ENCODE data around the gene SLMAP.

Gene SLMAP

DNA sequence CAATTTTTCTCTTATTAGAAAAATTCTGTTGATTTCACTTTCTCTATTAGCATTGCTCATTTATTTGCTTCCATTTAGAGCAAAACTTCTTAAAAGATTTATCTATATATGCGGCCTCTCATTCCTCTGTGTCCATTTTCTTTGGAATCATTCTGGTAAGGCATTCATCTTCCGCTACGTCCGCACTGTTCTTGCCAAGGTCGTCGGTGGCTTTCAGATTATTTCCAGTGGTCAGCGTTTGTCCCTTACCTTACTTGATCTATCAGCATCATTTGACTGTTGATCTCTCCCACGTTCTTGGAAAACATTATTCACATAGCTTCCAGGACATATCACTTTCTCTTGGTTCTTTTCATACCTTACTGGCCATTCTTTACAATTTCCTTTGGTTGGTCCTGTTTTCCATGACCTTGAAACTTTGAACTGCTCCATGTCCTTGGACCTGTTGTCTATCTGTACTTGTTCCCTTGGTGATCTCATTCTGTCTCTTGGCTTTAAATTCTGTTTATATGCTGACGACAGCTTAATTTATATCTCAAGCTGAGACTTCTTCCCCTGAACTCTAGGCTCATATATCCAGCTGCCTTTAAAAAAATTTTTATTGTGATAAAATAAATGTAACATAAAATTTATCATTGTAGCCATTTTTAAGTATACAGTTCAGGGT is 54.5 kb downstream of the SLMAP start:
- peaks cover 27 to 44% of the 10 kb centered on the region in 2 donors for H3K4me1 Mint-ChIP-seq (ENCODE audit: low read depth in 2 of 2)
- peaks cover 6% of the 10 kb centered on the region for H3K36me3 Mint-ChIP-seq (ENCODE audit: insufficient read depth)
- H3K4me3 Mint-ChIP-seq: no peak overlapping the region
- DNase-seq (no peak), ATAC-seq (replicated peaks) (no peak)
- no peaks in the 10 kb centered on the region for H3K27me3 Mint-ChIP-seq
- H3K27ac Mint-ChIP-seq: no peak overlapping the region
- H3K9me3 Mint-ChIP-seq: no peaks in the 10 kb centered on the region

DNA sequence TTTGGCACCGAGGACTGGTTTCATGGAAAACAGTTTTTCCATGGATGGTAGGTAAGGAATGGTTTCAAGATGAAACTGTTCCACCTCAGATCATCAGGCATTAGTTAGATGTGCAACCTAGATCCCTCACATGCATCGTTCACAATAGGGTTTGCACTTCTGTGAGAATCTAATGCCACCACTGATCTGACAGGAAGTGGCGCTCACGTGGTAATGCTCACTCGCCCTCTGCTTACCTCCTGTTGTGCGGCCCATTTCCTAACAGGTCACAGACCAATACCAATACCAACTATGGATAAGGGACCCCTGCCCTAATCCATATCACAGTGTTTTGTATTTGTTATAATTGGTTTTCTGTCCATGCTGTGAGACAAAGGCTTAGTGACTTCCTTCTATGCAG is 58.9 kb downstream of the SLMAP start:
- Mint-ChIP-seq H3K36me3 (ENCODE audit: insufficient read depth) (peaks cover 6% of the 10 kb centered on the region), H3K27me3 (no peaks in the 10 kb centered on the region), H3K27ac (peak overlapping the region in 1 of 2 donors; percentile 52), H3K4me1 (ENCODE audit: low read depth in 2 of 2) (peaks cover 19 to 28% of the 10 kb centered on the region in 2 donors), H3K4me3 (peak overlapping the region; percentile 28 to 39), H3K9me3 (no peaks in the 10 kb centered on the region)
- ATAC-seq (replicated peaks): peak; percentile 96
- peak; percentile 26 to 37 (median 27) for DNase-seq

DNA sequence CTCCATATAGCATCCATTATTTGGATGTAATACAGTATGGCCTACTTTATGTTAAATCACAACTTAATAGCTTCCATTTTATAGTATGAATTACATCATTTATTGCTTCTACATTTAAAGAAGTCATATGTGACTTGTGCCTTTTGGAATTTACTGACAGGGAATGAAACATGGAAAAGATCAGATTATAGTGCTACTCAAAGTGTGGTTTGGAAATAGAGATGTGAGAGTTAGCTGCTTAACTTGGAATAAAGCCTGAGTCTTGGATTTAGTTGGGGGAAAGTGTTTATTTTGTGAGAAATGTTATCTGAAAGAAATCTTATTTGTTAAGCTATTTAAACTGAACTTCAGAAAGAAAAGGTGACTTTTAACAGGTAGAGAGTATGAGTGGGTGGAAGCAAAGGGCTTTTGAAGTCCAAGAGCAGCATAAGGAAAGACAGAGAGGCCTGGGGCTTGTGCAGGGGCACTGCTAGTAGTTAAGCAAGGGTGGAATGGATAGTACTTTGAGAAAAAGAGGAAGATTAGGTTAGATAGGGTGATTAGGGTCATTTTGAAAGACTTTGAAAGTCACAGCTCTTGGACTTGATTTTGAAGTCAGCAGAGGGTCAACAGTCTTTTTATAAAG is 60.5 kb downstream of the SLMAP start:
- H3K27ac Mint-ChIP-seq: peak overlapping the region in 1 of 2 donors; percentile 32
- peaks cover 21 to 25% of the 10 kb centered on the region in 2 donors for H3K4me1 Mint-ChIP-seq (ENCODE audit: low read depth in 2 of 2)
- ATAC-seq (replicated peaks): no peak
- no peak for DNase-seq
- no peak overlapping the region for H3K4me3 Mint-ChIP-seq
- H3K9me3 Mint-ChIP-seq: no peaks in the 10 kb centered on the region
- no peaks in the 10 kb centered on the region for H3K27me3 Mint-ChIP-seq
- H3K36me3 Mint-ChIP-seq (ENCODE audit: insufficient read depth): peaks cover 6% of the 10 kb centered on the region

DNA sequence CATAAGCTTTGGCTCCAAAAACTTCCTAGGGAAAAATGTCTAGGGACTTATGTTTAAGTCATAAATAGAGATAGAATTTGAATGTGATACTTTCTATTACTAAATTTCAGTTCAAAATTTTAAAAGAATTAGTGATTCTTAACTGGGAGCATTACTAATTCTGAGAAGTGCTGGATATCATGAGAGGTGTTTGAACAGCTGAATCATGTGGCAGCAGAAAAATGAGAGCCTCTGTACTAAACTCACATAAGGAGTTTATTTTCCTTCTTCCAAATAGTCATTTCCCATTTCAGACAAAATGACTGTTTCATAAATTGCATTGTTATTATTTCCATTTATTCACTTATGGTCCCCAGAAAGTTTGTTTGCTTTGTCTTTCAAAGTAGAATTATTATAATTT is 62.7 kb downstream of the SLMAP start:
- H3K4me1 Mint-ChIP-seq (ENCODE audit: low read depth in 2 of 2): peaks cover 24 to 25% of the 10 kb centered on the region in 2 donors
- no peak overlapping the region for H3K4me3 Mint-ChIP-seq
- H3K36me3 Mint-ChIP-seq (ENCODE audit: insufficient read depth): no peaks in the 10 kb centered on the region
- ATAC-seq (replicated peaks): no peak
- H3K9me3 Mint-ChIP-seq: no peaks in the 10 kb centered on the region
- H3K27ac Mint-ChIP-seq: no peak overlapping the region
- H3K27me3 Mint-ChIP-seq: no peaks in the 10 kb centered on the region
- DNase-seq: no peak

DNA sequence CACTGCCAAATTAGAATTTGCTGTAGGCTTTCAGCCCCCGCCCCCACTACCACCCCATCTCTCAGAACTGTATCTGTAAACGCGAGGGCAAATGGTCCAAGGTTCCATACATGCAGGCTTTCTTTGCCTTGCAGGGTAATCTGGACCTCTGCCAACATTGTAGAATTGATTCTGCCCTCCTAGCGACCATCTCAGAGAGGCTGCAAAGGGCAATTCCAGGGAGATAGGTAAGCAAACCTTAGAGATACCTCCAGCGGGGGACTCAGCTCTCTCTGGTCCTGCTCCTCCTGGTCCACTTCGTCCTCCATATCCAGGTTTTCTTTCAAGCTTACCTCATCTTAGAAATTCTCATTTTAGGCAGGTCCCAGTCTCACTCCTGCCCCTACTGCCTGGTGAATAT is 64.4 kb downstream of the SLMAP start:
- H3K27ac Mint-ChIP-seq: no peak overlapping the region
- H3K9me3 Mint-ChIP-seq: no peaks in the 10 kb centered on the region
- peaks cover 18 to 26% of the 10 kb centered on the region in 2 donors for H3K4me1 Mint-ChIP-seq (ENCODE audit: low read depth in 2 of 2)
- H3K4me3 Mint-ChIP-seq: no peak overlapping the region
- H3K36me3 Mint-ChIP-seq (ENCODE audit: insufficient read depth): peaks cover 2% of the 10 kb centered on the region
- no peak for DNase-seq
- H3K27me3 Mint-ChIP-seq: no peaks in the 10 kb centered on the region
- no peak for ATAC-seq (replicated peaks)

DNA sequence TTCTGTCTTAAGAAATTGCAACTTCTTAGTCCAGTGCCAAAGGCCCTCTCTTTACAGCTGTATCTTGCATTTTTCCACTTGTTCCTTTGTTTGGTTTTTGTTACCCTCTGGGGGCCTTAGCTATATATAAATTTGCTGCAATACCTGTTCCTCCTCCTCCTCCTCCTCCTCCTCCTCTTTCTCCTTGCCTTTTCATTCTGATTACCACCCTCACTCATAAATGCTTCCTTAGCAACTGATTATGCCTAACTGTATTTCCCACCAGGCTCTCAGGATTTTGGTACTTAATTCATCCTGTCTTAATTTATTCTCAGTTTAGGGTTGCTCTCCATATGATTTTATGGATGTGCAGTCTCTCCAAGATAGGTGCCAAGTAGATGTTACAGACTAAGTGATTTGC is 65.7 kb downstream of the SLMAP start:
- Mint-ChIP-seq H3K4me3 (no peak overlapping the region), H3K27ac (no peak overlapping the region), H3K4me1 (ENCODE audit: low read depth in 2 of 2) (peaks cover 22 to 30% of the 10 kb centered on the region in 2 donors), H3K27me3 (no peaks in the 10 kb centered on the region), H3K9me3 (no peaks in the 10 kb centered on the region), H3K36me3 (ENCODE audit: insufficient read depth) (peaks cover 2% of the 10 kb centered on the region)
- no peak for DNase-seq
- ATAC-seq (replicated peaks): no peak

DNA sequence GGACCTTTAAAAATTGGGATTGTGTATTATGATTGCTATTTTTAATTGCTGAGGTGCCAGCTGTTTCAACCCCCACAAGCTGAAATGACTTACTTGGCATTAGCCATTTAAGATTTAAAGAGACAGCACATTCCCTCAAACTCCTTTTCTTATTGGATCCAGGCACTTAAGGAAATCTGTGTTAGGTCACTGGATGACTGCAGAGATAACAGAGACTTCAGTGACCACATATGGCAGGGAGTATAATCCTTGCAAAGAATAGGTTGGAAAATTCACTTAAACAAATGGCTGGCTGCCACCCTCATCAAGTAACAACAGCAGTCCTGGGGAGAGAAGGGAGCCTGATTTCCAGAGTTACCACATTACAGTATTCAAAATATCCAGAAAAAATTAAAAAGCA is 66.6 kb downstream of the SLMAP start:
- ATAC-seq (replicated peaks) (no peak), DNase-seq (no peak)
- Mint-ChIP-seq H3K27me3 (no peaks in the 10 kb centered on the region), H3K27ac (no peak overlapping the region), H3K4me1 (ENCODE audit: low read depth in 2 of 2) (peaks cover 22 to 27% of the 10 kb centered on the region in 2 donors), H3K4me3 (no peak overlapping the region), H3K36me3 (ENCODE audit: insufficient read depth) (peaks cover 2% of the 10 kb centered on the region), H3K9me3 (no peaks in the 10 kb centered on the region)

DNA sequence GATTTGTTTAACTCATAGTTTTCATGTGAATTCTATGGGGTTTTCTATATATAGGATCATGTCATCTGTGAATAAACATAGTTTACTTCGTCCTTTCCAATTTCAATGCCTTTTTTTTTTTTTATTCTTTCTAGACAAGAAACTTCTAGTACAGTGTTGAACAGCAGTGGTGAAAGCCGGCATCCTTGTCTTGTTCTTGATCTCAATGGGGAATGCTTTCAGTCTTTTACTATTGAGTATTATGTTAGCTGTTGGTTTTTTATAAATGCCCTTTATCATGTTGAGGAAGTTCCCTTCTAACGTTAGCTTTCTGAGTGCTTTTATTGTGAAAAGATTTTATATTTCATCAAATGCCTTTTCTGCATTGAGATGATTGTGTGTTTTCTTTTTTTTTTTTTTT is 69.0 kb downstream of the SLMAP start:
- peaks cover 2% of the 10 kb centered on the region for H3K36me3 Mint-ChIP-seq (ENCODE audit: insufficient read depth)
- ATAC-seq (replicated peaks) (no peak), DNase-seq (no peak)
- H3K27me3 Mint-ChIP-seq: no peaks in the 10 kb centered on the region
- no peaks in the 10 kb centered on the region for H3K9me3 Mint-ChIP-seq
- peaks cover 13 to 16% of the 10 kb centered on the region in 2 donors for H3K4me1 Mint-ChIP-seq (ENCODE audit: low read depth in 2 of 2)
- H3K4me3 Mint-ChIP-seq: no peak overlapping the region
- H3K27ac Mint-ChIP-seq: no peak overlapping the region

DNA sequence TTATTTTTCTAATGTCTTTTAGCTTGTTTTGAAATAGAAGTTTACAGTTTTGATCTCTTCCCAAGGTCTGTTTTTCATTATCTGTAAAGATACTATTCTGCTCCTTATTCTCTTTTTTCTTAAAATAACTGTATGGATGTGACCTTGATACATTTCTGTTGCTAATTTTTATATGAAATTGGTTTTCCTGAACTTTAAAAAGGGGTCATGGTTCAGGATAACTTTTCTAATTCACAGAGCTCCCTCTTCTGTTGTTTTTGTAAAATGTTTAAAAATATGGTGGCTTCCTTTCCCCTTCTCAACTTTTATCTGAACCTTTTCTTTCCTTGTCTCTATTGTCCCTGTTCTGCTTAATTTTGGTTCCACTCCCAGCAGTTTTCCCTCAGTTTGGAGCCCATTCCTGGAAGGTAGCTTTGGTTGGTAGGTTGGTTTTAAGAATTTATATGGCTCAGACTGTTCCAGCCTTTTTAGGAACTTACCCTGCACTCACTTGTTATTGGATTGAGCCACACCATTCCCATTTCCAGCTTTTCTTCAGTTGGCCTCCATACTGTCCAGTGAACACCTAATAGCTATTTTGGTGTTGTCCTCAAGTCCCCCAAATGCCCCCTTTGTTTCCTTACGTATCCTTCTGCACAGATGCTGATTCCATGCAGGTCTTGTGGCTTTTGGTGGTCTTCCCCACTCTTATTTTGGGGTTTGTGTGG is 70.3 kb downstream of the SLMAP start:
- DNase-seq: no peak
- no peak for ATAC-seq (replicated peaks)
- Mint-ChIP-seq H3K27me3 (no peaks in the 10 kb centered on the region), H3K4me1 (ENCODE audit: low read depth in 2 of 2) (peaks cover 13 to 14% of the 10 kb centered on the region in 2 donors), H3K36me3 (ENCODE audit: insufficient read depth) (peaks cover 7% of the 10 kb centered on the region), H3K27ac (peak overlapping the region in 1 of 2 donors; percentile 41), H3K4me3 (no peak overlapping the region), H3K9me3 (no peaks in the 10 kb centered on the region)

DNA sequence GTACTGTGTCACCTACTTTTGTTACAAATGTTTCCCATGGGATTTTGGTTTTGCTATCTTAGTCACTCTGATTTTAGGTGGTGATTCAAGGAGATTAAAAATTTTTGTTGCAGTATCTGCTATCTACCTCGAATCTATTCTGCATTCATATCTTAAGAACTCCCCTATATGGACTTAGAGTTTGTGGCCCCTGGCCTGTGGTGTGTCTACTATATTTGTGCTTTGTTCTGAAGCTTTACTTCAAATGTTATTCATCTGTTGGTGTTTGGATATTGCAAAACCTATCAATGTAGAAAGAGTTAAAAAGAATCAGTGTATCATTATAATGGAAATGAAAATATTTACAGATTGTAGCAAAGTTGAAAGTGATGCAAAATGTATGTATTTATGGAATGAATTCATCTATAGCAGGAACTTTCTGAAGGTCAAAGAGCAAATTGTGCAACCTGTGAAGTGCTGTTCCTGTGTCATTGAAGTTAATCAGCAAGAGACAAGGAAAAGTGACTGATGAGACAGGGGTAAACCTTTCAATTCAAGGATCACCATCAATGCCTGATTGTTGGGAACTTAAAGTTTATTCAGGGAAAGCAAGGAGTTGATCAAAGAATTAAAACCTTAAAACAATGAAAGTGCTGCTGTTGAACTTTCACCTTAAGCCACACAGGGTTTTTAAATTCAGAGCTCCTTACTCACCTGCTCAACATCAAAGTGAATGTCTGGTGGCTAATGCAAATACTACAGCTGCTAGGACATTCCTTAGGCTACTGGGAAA is 71.0 kb downstream of the SLMAP start:
- Mint-ChIP-seq H3K27ac (peak overlapping the region in 1 of 2 donors; percentile 15), H3K36me3 (ENCODE audit: insufficient read depth) (peaks cover 10% of the 10 kb centered on the region), H3K27me3 (no peaks in the 10 kb centered on the region), H3K4me1 (ENCODE audit: low read depth in 2 of 2) (peaks cover 11 to 13% of the 10 kb centered on the region in 2 donors), H3K9me3 (no peaks in the 10 kb centered on the region), H3K4me3 (no peak overlapping the region)
- DNase-seq (no peak), ATAC-seq (replicated peaks) (no peak)

DNA sequence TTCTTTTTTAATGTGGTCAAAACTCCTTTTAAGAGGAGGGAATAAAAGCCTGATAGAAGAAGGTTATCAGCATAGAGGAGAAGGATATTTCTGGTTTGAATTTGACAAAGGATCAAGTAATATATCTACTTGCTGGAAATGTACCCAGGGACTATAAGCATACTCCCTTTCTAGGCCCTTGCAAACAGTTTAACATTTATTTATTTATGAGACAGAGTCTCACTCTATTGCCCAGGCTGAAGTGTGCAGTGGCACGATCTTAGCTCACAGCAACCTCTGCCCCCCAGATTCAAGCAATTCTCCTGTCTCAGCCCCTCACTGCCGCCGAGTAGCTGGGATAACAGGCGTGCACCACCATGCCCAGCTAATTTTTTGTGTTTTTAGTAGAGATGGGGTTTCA is 71.6 kb downstream of the SLMAP start:
- DNase-seq (no peak), ATAC-seq (replicated peaks) (no peak)
- Mint-ChIP-seq H3K9me3 (no peaks in the 10 kb centered on the region), H3K27me3 (no peaks in the 10 kb centered on the region), H3K4me3 (no peak overlapping the region), H3K4me1 (ENCODE audit: low read depth in 2 of 2) (peaks cover 11 to 13% of the 10 kb centered on the region in 2 donors), H3K36me3 (ENCODE audit: insufficient read depth) (peaks cover 16% of the 10 kb centered on the region), H3K27ac (peak overlapping the region in 1 of 2 donors; percentile 15)

DNA sequence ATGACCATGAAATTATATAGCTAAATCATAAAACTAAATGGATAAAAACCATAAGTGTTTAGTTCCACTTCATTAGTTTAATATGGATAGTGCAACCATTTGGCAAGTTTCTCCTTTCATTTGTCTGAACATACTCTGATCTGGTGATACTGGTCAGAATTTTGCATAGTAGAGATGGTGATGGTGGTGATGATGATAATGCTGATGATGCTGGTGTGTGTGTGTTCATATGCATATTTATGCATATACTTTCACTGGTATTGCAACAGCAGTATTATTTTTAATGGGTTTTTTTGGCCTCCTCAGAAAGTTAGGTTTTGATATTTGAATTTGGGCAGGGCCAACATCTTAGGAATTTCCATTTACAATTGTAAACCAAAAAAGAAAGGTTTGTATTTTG is 76.4 kb downstream of the SLMAP start:
- H3K4me3 Mint-ChIP-seq: no peak overlapping the region
- no peak overlapping the region for H3K27ac Mint-ChIP-seq
- ATAC-seq (replicated peaks) (no peak), DNase-seq (no peak)
- no peaks in the 10 kb centered on the region for H3K9me3 Mint-ChIP-seq
- peaks cover 4 to 7% of the 10 kb centered on the region in 2 donors for H3K4me1 Mint-ChIP-seq (ENCODE audit: low read depth in 2 of 2)
- peaks cover 28% of the 10 kb centered on the region for H3K36me3 Mint-ChIP-seq (ENCODE audit: insufficient read depth)
- H3K27me3 Mint-ChIP-seq: no peaks in the 10 kb centered on the region

DNA sequence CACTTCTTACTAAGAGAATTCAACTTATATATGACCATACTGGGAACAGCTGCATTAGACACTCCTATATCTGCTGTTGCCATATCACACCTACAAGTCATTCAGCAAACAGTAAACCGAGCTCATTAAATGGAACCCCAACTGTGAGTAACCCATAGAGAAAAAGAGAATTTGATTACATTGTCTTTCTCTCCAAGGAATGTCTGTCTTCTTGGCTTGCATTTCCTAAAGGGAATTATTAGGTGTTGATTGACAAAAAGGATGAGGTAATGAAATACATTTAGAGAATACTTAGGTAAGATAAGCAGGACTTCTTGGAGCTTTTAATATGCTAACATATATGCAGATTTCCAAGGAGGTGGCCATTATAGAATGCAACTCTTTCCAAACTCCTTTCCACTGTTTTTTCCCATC is 76.8 kb downstream of the SLMAP start:
- Mint-ChIP-seq H3K27me3 (no peaks in the 10 kb centered on the region), H3K4me1 (ENCODE audit: low read depth in 2 of 2) (peaks cover 4 to 9% of the 10 kb centered on the region in 2 donors), H3K27ac (no peak overlapping the region), H3K9me3 (no peaks in the 10 kb centered on the region), H3K36me3 (ENCODE audit: insufficient read depth) (peaks cover 28% of the 10 kb centered on the region), H3K4me3 (no peak overlapping the region)
- DNase-seq (no peak), ATAC-seq (replicated peaks) (no peak)
